HG03095 (cell line): Measurements from ENCODE around the gene SOX4.

Experiments used
- ATAC-seq: cut with Tn5 transposase; IDR thresholded peaks from one replicate; pipeline ENCODE4 v1.9.1; 2021; ENCODE audit warnings: moderate library complexity; ENCODE audit not compliant: unreplicated experiment

Gene SOX4

DNA sequence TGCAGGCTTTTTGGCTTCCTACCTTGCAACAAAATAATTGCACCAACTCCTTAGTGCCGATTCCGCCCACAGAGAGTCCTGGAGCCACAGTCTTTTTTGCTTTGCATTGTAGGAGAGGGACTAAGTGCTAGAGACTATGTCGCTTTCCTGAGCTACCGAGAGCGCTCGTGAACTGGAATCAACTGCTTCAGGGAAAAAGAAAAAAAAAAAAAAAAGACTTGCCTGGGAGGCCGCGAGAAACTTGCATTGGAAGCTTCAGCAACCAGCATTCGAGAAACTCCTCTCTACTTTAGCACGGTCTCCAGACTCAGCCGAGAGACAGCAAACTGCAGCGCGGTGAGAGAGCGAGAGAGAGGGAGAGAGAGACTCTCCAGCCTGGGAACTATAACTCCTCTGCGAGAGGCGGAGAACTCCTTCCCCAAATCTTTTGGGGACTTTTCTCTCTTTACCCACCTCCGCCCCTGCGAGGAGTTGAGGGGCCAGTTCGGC lies 420 bp downstream of the SOX4 start:
- peak; percentile 21 for ATAC-seq

DNA sequence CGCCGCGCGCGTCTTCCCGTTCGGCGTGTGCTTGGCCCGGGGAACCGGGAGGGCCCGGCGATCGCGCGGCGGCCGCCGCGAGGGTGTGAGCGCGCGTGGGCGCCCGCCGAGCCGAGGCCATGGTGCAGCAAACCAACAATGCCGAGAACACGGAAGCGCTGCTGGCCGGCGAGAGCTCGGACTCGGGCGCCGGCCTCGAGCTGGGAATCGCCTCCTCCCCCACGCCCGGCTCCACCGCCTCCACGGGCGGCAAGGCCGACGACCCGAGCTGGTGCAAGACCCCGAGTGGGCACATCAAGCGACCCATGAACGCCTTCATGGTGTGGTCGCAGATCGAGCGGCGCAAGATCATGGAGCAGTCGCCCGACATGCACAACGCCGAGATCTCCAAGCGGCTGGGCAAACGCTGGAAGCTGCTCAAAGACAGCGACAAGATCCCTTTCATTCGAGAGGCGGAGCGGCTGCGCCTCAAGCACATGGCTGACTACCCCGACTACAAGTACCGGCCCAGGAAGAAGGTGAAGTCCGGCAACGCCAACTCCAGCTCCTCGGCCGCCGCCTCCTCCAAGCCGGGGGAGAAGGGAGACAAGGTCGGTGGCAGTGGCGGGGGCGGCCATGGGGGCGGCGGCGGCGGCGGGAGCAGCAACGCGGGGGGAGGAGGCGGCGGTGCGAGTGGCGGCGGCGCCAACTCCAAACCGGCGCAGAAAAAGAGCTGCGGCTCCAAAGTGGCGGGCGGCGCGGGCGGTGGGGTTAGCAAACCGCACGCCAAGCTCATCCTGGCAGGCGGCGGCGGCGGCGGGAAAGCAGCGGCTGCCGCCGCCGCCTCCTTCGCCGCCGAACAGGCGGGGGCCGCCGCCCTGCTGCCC lies 1.1 kb downstream of the SOX4 start:
- peak; percentile 27 for ATAC-seq

DNA sequence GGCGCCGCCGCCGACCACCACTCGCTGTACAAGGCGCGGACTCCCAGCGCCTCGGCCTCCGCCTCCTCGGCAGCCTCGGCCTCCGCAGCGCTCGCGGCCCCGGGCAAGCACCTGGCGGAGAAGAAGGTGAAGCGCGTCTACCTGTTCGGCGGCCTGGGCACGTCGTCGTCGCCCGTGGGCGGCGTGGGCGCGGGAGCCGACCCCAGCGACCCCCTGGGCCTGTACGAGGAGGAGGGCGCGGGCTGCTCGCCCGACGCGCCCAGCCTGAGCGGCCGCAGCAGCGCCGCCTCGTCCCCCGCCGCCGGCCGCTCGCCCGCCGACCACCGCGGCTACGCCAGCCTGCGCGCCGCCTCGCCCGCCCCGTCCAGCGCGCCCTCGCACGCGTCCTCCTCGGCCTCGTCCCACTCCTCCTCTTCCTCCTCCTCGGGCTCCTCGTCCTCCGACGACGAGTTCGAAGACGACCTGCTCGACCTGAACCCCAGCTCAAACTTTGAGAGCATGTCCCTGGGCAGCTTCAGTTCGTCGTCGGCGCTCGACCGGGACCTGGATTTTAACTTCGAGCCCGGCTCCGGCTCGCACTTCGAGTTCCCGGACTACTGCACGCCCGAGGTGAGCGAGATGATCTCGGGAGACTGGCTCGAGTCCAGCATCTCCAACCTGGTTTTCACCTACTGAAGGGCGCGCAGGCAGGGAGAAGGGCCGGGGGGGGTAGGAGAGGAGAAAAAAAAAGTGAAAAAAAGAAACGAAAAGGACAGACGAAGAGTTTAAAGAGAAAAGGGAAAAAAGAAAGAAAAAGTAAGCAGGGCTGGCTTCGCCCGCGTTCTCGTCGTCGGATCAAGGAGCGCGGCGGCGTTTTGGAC lies 2.0 kb downstream of the SOX4 start:
- ATAC-seq, result peak; percentile 6

DNA sequence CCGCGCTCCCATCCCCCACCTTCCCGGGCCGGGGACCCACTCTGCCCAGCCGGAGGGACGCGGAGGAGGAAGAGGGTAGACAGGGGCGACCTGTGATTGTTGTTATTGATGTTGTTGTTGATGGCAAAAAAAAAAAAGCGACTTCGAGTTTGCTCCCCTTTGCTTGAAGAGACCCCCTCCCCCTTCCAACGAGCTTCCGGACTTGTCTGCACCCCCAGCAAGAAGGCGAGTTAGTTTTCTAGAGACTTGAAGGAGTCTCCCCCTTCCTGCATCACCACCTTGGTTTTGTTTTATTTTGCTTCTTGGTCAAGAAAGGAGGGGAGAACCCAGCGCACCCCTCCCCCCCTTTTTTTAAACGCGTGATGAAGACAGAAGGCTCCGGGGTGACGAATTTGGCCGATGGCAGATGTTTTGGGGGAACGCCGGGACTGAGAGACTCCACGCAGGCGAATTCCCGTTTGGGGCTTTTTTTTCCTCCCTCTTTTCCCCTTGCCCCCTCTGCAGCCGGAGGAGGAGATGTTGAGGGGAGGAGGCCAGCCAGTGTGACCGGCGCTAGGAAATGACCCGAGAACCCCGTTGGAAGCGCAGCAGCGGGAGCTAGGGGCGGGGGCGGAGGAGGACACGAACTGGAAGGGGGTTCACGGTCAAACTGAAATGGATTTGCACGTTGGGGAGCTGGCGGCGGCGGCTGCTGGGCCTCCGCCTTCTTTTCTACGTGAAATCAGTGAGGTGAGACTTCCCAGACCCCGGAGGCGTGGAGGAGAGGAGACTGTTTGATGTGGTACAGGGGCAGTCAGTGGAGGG lies 2.8 kb downstream of the SOX4 start:
- no peak for ATAC-seq

DNA sequence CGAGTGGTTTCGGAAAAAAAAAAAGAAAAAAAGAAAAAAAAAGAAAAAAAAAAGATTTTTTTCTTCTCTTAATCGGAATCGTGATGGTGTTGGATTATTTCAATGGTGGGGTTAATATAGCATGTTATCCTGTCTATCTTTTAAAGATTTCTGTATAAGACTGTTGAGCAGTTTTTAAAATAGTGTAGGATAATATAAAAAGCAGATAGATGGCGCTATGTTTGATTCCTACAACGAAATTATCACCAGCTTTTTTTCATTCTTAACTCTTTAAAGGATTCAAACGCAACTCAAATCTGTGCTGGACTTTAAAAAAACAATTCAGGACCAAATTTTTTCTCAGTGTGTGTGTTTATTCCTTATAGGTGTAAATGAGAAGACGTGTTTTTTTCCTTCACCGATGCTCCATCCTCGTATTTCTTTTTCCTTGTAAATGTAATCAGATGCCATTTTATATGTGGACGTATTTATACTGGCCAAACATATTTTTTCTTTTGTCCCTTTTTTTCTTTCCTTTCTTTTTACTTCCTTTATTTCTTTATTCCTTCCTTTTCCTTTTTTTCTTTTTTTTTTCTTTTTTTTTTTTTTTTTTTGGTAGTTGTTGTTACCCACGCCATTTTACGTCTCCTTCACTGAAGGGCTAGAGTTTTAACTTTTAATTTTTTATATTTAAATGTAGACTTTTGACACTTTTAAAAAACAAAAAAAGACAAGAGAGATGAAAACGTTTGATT lies 3.6 kb downstream of the SOX4 start:
- ATAC-seq, result no peak

DNA sequence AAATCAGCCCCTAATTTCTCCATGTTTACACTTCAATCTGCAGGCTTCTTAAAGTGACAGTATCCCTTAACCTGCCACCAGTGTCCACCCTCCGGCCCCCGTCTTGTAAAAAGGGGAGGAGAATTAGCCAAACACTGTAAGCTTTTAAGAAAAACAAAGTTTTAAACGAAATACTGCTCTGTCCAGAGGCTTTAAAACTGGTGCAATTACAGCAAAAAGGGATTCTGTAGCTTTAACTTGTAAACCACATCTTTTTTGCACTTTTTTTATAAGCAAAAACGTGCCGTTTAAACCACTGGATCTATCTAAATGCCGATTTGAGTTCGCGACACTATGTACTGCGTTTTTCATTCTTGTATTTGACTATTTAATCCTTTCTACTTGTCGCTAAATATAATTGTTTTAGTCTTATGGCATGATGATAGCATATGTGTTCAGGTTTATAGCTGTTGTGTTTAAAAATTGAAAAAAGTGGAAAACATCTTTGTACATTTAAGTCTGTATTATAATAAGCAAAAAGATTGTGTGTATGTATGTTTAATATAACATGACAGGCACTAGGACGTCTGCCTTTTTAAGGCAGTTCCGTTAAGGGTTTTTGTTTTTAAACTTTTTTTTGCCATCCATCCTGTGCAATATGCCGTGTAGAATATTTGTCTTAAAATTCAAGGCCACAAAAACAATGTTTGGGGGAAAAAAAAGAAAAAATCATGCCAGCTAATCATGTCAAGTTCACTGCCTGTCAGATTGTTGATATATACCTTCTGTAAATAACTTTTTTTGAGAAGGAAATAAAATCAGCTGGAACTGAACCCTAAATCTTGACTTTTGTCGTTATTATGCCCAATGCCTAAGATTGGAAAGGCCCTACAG lies 4.5 kb downstream of the SOX4 start:
- no peak for ATAC-seq

DNA sequence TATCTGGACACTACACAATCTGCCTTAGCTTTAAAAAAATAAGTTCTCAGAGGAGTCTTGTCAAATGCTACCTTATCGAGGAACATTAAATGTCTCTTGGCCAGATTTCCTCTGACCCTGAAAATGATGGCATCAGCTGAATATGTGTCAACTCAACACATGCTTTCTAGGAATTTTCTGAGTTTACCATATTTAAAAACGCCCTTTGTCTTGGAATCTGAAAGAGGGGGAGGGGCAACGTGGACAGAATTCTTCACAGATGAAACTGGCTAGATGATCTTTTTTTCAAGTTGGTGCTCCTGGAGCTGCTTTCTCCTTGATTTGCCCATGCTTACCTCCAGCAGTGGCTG lies 5.1 kb downstream of the SOX4 start:
- ATAC-seq, result no peak

DNA sequence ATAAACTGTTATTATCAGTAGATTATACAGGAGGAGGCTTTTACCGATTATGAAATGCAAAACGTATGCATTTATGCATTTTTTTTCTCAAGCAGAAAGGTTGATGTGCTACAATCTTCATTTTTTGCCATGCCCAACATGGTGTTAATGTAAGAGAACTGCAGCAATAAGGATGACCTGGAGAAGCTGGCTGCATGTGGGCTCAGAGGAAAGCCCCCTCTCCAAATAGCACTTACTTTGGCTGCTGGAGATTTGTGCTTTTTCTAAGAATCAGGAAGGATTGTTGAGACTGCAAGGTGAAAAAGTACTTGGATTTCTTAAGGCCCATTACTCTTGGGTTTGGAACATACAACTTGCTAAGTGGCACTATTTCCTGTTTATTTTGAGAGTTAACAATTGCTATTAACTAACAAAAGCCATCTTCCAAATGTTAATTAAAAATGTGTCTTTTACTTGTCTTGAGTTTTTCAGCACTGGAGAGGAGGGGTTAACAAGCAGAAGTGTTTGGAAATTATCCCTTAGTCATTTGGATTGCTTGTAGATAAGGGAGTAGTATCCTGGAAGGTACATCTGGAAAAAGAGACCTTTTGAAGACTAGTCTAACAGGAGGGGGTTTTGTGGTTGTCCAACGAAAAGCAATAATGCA lies 5.6 kb downstream of the SOX4 start:
- ATAC-seq, result no peak

DNA sequence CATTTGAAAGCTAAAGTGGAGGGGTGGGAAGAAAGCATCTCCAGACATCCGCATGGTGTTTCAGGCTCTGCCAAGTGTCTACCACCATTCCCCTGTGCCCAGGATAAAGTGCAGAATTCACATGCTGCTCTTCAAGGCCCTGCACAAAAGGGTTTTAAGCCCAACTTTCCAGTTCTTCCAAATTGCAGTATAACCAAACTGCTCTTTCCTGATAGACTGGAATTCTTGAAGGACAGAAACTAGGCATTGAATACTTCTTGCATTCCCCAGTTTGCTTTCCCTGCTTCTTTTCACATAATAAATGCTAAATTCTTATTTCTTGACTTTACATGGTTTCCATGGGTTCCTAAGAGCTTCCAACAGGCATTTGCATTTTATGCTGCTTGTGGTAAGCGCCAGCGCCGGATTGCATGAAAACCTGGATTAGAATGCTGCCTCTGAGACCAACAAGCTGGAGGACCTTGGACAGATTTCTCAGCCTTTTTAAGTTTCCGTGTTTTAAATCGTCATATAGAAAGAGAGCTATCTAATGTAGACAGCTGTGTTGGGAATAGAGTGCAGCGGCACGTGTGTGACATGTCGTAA lies 7.9 kb downstream of the SOX4 start:
- ATAC-seq, result no peak

DNA sequence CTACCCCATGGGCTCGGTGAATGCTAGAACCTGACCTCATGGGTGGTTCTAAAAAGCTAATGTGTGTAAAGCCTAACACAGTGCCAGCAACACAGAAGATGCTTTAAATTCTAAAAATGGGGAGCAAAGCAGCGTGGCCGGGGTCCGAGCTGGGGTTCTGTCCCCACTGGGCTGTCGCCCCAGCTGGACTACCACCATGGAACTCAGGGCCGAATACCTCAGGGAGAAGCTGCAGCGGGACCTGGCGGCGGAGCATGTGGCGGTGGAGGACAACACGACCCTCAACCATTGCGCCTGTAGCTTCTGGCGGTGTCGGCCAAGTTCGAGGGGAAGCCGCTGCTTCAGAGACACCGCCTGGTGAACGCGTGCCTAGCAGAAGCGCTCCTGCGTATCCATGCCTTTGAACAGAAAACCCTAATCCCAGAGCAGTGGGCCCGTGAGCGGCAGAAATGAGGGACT lies 8.4 kb downstream of the SOX4 start:
- ATAC-seq, result no peak

DNA sequence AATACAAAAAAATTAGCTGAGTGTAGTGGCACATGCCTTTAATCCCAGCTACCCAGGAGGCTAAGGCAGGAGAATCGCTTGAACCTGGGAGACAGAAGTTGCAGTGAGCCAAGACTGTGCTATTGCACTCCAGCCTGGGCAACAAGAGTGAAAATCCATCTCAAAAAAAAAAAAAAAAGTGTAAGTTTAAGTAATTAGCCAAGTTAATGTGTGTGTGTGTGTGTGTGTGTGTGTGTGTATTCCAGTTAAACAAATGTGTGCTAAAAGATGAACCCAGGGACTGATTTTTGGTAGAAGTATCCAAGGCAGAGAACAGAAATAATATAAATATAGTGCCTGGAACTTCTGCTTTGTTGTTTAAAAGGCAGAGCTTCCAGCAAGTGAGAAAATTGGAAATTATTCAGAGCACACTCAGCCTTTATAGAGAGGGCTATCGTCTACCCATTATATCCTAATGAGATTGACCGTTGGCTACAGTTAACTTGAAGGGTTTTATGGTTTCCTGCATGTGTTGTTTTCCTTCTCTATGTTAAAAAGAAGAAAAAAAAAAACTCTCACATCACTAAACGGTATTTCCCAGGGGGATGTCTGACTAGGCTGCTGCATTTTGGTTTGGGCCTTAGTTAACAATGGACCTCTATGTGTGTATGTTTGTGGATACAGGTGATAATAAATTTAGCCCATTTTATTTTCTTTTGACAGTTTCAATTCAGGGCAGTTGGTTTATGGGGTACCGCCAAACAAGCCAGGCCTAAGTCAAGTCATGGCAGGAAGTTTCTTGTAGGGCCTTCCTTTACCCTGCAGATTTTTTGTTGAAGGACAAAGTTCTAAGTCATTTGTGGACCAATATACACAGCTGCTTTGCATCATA lies 9.8 kb downstream of the SOX4 start:
- ATAC-seq, result no peak

DNA sequence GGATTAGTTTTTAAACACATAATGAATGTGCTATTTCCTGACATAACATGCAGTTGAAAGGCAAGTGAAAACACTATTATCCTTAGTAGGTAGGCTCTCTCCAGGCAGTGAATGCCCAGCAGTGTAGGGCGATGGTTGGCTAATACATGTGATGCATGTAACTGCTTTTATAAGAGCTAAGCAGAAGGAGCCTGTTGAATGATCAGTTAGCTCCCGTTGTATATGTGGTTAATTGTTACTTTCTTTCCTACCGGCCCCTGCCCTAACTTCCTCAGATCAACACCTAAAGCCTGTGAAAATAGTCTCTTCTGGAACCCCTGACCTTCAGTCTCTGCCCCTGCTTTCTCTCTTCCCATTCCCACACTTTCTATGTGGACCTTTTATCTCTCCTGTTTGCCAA lies 10.5 kb downstream of the SOX4 start:
- no peak for ATAC-seq

DNA sequence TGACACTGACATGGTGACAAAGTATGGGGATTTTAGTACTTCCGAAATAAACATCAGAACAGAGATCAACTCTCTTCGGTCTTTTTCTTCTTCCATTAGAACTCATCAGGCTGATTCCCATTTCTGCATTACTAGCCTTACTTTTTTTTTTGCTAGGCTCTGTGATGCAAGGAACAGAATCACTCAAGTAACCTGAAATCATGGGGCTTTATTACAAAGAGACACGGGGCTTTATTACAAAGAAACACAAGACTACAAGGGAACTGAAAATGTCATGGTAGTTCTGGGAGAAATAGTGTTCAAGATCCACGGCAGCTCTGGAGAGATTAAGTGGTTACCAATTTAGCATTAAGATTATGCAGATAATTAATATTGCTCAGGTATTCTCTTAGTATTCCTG lies 11.6 kb downstream of the SOX4 start:
- ATAC-seq, result no peak

DNA sequence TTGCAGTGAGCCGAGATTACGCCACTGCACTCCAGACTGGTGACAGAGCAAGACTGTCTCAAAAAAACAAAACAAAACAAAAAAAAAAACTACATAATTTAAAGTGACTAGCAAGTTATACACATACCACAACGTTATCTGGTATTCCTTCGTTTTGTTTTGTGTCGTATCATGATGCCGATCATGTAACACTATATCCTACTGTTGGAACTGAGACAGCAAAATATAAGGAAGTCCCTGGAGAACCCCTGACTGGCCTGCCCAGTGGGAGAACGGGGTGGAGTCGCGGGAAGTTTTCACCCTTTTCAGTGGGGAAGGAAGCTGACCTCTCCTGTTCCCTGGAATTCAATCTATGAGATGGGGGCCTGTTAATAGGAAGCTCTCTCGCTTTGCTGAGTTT lies 15.1 kb downstream of the SOX4 start:
- ATAC-seq, result no peak

DNA sequence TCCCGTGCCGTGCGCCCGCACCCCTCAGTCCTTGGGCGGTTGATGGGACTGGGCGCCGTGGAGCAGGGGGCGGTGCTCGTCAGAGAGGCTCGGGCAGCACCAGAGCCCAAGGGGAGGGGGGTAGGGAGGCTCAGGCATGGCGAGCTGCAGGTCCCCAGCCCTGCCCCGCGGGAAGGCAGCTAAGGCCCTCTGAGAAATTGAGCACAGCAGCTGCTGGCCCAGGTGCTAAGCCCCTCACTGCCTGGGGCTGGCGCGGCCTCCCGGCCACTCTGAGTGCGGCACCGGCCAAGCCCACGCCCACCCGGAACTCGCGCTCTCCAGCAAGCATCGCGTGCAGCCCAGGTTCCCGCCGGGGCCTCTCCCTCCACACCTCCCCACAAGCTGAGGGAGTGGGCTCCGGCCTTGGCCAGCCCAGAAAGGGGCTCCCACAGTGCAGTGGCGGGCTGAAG lies 16.4 kb downstream of the SOX4 start:
- peak; percentile 41 for ATAC-seq

DNA sequence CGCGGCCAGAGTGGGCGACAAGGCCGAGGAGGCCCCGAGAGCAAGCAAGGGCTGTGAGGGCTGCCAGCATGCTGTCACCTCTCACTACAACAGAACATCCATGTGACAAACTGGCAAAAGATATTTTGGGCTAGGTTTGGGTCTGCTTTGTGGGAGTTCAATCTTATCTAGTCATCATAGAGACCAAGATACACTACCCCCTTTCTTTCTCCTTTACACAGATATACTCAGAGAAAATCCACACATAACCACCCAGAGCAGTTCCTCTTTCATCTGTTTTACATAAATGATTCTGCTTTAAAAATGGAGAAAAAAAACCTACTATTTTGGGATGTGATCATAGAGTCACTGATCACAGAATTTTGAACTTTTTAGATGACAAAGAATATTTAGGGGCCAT lies 16.8 kb downstream of the SOX4 start:
- ATAC-seq, result peak; percentile 88

DNA sequence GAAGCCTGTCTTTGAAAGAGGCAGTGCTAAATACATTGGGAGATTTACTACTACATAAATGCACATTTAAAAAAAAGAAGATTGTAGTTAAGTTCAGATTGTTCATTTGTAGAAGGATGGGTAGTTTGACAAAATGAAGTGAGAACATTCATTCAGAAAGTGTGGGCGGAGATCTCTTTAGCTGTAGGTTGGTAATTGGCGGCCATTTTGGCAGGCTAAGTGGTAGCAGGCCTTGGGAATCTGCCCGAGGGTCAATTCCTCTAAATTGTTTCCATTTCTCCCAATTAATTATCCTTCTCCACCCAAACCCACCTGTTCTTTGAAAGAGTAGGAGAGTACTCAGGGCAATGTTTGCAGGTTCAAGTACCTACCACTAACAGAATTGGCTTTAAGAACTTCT lies 17.9 kb downstream of the SOX4 start:
- ATAC-seq, result no peak
